HT1080 (cell line): ENCODE measurements around the gene BMP8B. TPM values are rescaled to one million over a fixed set of nuclear protein-coding genes. Genes with fewer than 3 reads are reported as not detected.
A peak's percentile ranks its signal among the peaks of the same experiment; 100 is the strongest.
"Not testable (repeated sequence)": the region's sequence is repeated elsewhere in the genome, so short reads cannot be mapped to it uniquely, and the experiment has no call there.

Experiments used
- DNase-seq: peaks from one replicate; pipeline ENCODE4 v3.0.0-alpha.2; 2015; ENCODE audit warnings: low read depth
- total RNA-seq: library from RNA; depleted of rRNA; stranded (reverse); fragments of >200 nt; shearing (Covaris generic); gene quantifications from 2 replicates; pipeline ENCODE4 v1.2.3, GENCODE V29; 2014

Gene BMP8B
- total RNA-seq, 1 experiment from 2014 or later, result not detected

DNA sequence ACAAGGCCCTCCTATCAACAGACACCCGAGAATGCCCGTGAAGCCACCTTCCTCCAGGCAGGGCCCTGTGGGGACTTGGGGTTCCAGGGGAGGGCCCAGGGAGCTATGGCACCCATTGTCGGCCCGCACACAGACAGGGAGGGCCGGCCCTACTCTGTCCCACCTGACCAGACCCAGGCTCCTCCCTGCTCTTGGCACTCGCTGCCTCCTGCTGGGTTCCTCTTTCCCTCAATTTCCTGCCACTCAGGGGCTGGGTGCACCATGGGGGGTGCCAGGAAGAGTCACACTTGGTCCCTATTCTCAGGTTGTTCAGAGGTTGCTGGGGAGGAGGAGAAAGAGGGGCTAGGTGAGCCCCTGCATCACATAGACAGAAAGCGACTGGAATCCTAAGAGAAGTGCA lies 9.5 kb downstream of the BMP8B start:
- DNase-seq, result no peak

DNA sequence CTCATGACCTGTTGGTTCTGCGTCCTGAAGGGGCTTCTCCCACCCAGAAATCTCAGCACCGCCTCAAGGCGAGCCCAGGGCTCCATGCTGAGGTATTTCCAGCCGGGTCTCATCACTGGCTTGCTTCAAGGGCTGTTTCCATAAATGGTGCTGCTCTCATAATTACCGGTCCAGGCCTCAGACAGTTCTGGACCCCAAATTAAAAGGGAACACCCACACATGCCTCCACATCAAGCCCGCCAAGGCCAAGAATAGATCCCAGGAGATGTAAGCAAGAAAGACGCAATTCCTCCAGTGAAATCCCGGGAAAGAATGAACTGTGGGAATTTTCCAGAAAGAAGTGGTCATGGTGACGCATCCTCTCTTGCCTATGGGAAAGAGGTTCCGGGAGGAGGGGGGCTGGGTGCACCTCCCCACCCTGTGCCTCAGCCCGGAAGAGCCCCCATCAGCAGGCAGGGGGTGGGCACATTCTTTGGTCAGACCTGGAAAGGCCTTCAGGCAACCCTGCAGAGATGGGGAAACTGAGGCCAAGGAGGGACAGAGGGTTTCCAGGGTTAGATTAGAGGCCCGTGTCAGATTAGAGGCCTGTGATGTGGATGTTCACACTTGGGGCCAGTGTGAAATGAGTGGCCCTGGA lies 10.1 kb downstream of the BMP8B start:
- not testable (repeated sequence) for DNase-seq

DNA sequence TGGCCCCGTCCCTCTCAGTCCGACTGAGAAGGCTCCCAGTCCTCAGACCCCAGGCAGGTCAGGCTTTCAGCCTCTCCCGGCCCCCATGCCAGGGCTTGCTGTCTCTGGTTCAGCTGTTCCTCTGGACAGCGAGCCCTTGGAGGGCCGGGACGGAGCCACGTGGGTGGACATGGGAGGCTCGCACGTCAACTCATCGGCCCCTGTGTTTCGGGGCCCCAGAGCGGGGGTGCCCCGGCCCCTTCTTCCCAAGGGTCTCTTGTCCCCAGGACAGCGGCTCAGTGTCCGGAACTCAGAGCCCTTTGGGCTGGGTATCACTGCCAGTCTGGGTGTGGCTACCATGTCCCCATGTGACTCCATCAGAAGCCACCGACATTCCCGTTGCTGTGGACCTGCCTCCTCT lies 10.8 kb downstream of the BMP8B start:
- not testable (repeated sequence) for DNase-seq

GRCh38 chr1:39777306-39777705 lies 11.4 kb downstream of the BMP8B start:
- no peak for DNase-seq

DNA sequence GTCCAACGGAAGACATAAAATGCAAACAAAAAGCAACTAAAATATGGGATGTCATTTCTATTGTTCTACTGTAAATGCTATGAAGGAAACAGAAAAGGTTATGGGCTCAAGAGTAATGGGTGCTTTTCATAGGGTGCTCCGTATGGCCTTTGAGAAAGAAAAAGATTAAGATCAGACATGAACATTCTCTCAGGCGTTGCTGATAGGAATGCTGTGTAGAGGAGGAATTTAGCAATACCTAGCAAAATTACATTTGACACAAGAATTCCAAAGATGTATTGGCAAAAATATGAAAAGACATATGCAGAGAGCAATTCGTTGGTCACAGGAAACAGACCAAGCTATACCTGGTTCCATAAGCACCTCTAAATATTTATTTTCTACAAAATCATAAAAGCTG lies 11.8 kb downstream of the BMP8B start:
- DNase-seq, result no peak

DNA sequence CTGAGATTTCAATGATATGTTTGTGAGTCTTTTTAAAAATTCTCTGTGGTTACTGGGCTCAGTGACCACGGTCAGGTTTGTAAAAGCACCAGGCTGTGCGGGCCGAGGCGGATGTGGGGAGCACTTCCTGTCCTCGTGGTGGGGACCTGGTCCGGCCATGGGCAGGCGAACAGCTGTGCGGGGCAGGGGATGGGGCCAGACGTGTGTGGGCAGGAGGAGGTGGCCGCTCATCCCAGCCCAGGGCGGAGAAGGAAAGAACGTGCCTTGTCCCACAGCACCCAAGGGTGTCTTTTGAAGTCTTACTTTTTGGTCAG lies 12.3 kb downstream of the BMP8B start:
- peak; percentile 33 for DNase-seq

DNA sequence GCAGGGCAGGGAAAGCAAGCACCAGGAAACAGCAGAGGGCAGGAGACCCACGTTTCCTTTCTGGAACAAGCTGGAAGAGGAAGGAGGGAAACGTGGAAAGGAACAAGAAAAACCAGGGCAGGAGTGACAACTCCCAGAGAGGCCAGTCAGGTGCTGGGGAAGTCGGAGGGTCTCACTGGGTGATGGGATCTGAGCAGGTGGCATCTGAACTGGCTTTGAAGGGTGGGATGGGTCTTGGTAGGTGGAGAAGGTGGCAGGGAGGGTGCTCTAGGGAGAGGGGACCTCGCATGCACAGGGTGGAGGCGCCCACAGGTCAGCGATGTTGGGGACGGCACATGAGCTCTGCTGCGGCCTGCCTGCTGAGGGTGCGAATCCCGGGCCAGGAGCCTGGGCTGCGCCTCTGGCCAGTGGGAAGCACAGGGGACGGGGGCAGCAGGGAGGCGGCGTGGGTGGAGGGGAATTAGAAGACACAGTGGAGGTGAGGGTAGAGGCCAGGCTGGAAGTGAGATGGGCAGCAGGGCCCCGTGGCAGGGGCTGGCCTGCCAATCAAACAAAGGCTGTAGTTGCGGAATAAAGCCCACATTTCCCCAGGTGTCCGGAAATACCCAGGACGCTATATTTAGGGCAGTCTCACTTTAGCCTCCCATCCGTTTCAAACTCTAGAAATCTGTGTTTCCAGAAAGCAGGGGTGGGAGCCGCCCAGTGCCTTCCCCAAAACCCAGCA lies 12.8 kb downstream of the BMP8B start:
- not testable (repeated sequence) for DNase-seq

GRCh38 chr1:39775141-39775540 lies 13.5 kb downstream of the BMP8B start:
- not testable (repeated sequence) for DNase-seq

DNA sequence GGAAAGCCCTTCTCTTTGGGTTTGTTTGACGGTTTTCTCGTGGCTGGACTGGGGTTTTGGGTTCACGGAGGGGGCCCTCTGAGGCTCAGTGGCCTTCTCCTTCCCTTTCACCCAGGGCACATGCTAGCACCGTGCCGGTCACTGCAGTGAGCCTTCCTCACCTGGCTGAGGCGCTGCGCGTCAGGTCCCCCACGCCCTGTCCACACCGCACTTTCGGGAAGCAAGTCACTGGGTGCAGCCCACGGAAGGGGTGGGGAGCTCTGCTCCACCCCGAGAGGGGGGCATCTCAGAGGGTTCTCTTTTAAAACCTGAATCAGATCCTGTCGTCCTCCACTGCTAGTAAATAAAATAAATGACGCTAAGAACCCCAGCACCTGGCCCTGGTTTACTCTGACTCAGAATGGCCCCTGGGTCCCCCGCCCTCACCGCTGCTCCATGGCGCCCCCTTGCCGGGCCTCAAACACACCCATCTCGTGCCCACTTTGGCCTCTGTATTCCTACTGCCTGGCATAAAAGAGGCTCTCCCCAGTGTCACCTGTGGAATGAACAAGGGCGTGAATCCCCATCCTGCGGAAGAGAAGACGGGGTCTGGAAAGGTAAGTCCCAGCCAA lies 15.2 kb downstream of the BMP8B start:
- DNase-seq, result not testable (repeated sequence)

GRCh38 chr1:39771022-39771532 lies 17.6 kb downstream of the BMP8B start, which contains the start of gene OXCT2:
Gene OXCT2 (minus strand): TSS chr1:39771348. CDS start chr1:39771255, 93 bp downstream.
- not testable (repeated sequence) for DNase-seq

DNA sequence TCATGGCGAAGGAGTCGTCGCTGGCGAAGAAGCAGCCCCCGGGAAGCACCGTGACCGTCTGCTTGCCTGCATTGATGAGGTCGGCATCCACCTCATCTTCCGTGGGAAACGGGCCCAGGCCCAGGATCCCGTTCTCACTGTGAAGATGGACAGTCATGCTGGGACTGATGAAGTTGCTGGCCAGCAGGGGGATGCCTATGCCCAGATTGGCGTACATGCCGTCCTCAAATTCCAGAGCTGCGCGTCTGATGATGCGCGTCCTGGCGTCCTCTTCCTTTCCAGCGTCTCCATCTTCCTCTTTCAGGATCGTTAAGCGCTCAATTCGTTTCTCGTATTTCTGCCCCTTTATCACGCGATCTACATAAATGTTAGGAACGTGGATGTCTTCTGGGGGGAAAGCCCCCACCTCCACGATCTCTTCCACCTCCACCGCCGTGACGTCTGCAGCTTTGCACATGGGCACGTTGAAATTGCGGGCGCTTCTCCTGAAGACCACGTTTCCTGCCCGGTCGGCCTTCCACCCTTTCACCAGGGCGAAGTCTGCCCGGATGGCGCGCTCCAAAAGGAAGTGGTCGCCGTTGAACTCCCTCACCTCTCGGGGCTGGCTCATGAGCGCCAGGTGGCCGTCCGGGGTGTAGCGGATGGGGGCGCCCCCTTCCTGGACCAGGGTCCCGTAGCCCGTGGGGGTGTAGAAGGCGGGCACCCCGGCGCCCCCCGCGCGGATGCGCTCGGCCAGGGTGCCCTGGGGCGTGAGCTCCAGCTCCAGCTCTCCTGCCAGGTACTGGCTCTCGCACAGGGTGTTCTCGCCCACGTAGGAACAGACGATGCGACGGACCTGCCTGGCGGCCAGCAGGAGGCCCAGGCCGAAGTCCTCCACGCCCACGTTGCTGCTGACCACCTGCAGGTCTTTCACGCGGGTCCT lies 18.3 kb downstream of the BMP8B start:
- DNase-seq, result not testable (repeated sequence)

GRCh38 chr1:39769502-39769901 lies 19.2 kb downstream of the BMP8B start:
- not testable (repeated sequence) for DNase-seq

- not testable (repeated sequence) for DNase-seq
Measured at GRCh38 chr1:39766466-39766865, 22.2 kb downstream of the BMP8B start.

- not testable (repeated sequence) for DNase-seq
Measured at GRCh38 chr1:39764512-39764911, 24.2 kb downstream of the BMP8B start.

DNA sequence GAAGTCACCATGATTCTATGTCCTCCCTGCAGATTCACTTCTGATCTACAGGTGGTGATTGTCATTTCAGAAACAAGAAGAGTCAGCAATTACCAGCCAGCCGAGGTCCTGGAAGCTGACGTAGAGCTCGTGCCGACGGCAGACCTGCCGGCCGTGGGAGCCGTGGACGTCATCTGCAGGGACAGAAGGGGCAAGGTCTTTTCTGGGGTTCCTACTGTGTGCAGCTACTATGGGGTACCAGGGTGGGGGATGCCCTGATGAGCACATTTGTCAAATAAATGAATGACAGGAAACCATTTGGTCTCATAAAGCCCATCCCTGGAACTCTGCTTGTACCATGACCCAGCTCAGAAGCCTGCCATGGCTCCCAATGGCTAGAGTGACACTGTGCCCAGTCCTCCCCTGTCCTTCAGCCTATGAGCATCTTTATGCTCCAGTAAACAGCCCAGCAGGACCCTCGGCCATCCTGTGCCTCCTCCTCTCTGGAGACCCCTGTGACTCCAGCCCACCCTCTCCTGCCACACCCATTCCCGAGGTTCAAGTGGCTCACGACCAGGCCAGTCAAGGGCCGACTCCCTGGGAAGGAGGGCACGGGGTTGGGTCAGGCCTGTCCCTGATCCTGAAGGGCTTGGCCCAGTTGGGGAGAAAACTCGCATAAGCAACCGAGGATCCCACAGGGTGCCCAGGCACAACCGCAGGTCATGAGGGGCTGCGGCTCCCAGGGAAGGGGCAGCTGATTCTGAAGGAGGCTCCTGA lies 24.9 kb downstream of the BMP8B start:
- not testable (repeated sequence) for DNase-seq

- DNase-seq, result no peak
Measured at GRCh38 chr1:39762550-39763540, 25.8 kb downstream of the BMP8B start.

- no peak for DNase-seq
Measured at GRCh38 chr1:39761557-39762260, 27.0 kb downstream of the BMP8B start.

GRCh38 chr1:39761016-39761415 lies 27.6 kb downstream of the BMP8B start:
- DNase-seq, result no peak
